ENCODE data around the gene DNMBP. TPM values are rescaled to one million over a fixed set of nuclear protein-coding genes. Genes with fewer than 3 reads are reported as not detected.
A peak's percentile ranks its signal among the peaks of the same experiment; 100 is the strongest.

DNMBP gene, protein sequence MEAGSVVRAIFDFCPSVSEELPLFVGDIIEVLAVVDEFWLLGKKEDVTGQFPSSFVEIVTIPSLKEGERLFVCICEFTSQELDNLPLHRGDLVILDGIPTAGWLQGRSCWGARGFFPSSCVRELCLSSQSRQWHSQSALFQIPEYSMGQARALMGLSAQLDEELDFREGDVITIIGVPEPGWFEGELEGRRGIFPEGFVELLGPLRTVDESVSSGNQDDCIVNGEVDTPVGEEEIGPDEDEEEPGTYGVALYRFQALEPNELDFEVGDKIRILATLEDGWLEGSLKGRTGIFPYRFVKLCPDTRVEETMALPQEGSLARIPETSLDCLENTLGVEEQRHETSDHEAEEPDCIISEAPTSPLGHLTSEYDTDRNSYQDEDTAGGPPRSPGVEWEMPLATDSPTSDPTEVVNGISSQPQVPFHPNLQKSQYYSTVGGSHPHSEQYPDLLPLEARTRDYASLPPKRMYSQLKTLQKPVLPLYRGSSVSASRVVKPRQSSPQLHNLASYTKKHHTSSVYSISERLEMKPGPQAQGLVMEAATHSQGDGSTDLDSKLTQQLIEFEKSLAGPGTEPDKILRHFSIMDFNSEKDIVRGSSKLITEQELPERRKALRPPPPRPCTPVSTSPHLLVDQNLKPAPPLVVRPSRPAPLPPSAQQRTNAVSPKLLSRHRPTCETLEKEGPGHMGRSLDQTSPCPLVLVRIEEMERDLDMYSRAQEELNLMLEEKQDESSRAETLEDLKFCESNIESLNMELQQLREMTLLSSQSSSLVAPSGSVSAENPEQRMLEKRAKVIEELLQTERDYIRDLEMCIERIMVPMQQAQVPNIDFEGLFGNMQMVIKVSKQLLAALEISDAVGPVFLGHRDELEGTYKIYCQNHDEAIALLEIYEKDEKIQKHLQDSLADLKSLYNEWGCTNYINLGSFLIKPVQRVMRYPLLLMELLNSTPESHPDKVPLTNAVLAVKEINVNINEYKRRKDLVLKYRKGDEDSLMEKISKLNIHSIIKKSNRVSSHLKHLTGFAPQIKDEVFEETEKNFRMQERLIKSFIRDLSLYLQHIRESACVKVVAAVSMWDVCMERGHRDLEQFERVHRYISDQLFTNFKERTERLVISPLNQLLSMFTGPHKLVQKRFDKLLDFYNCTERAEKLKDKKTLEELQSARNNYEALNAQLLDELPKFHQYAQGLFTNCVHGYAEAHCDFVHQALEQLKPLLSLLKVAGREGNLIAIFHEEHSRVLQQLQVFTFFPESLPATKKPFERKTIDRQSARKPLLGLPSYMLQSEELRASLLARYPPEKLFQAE (N-terminal part only)
- 1 to 10 TPM; 5.2 to 6.0 TPM for total RNA-seq

GRCh38 chr10:100009793-100010676 lies at the start of gene DNMBP:
TSS of gene DNMBP (minus strand) at chr10:100009947. CDS start at chr10:99972124, 37,823 bp downstream.
- Mint-ChIP-seq H3K27me3 (peaks cover 16% of the 10 kb centered on the region), H3K9me3 (no peaks in the 10 kb centered on the region), H3K4me1 (peaks cover 29% of the 10 kb centered on the region), H3K27ac (peak within 1 kb of the TSS; percentile 64), H3K36me3 (peaks cover 1% of the 10 kb centered on the region), H3K4me3 (peak within 1 kb of the TSS; percentile 93)
- POLR2A ChIA-PET, result interaction anchor here (0.6 to 1.5 kb wide), 3 partner anchors 16 to 525 kb away, joined by 3 to 4 read pairs (median 3); partner anchors contain the start of gene HIF1AN
- peak; percentile 97 for ATAC-seq (ENCODE audit: low read depth)
- DNase-seq, result peak; percentile 93

DNA sequence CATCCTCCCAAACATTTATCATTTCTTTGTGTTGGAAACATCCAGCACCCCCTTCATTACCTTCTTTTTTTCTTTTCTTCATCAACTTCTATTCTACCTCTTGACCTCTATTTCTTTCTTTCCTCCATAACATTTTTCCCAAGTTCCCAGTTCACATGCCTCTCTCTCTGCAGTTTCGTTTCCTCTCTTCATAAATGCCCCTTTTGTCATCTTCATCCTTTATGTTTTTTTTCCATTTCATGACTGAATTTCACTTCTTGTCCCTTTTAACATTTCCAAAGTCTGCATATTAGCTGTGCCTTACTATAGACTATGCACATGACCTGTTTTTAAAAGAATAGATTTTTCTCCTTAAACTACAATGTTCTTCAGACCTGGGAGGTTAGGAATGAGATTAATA lies 48.2 kb upstream of the DNMBP start:
- Mint-ChIP-seq H3K4me3 (no peak overlapping the region), H3K36me3 (no peaks in the 10 kb centered on the region), H3K9me3 (no peaks in the 10 kb centered on the region), H3K27me3 (peaks cover 28% of the 10 kb centered on the region), H3K4me1 (no peaks in the 10 kb centered on the region), H3K27ac (no peak overlapping the region)
- ATAC-seq (ENCODE audit: low read depth), result no peak
- POLR2A ChIA-PET, result no interaction called here
- DNase-seq, result no peak

GRCh38 chr10:100053686-100054460 lies 44.1 kb upstream of the DNMBP start:
- no peak overlapping the region for H3K27ac Mint-ChIP-seq
- peaks cover 21% of the 10 kb centered on the region for H3K27me3 Mint-ChIP-seq
- POLR2A ChIA-PET, result no interaction called here
- DNase-seq (no peak), ATAC-seq (ENCODE audit: low read depth) (no peak)
- no peak overlapping the region for H3K4me3 Mint-ChIP-seq
- no peaks in the 10 kb centered on the region for H3K4me1 Mint-ChIP-seq
- H3K36me3 Mint-ChIP-seq, result no peaks in the 10 kb centered on the region
- no peaks in the 10 kb centered on the region for H3K9me3 Mint-ChIP-seq

GRCh38 chr10:100046021-100046486 lies 36.3 kb upstream of the DNMBP start:
- no peak overlapping the region for H3K4me3 Mint-ChIP-seq
- POLR2A ChIA-PET, result no interaction called here
- H3K4me1 Mint-ChIP-seq, result no peaks in the 10 kb centered on the region
- peaks cover 15% of the 10 kb centered on the region for H3K27me3 Mint-ChIP-seq
- ATAC-seq (ENCODE audit: low read depth) (peak; percentile 88), DNase-seq (peak; percentile 83)
- H3K27ac Mint-ChIP-seq, result no peak overlapping the region
- no peaks in the 10 kb centered on the region for H3K36me3 Mint-ChIP-seq
- no peaks in the 10 kb centered on the region for H3K9me3 Mint-ChIP-seq

GRCh38 chr10:100045592-100045991 lies 35.8 kb upstream of the DNMBP start:
- Mint-ChIP-seq H3K27me3 (peaks cover 15% of the 10 kb centered on the region), H3K4me3 (no peak overlapping the region), H3K27ac (no peak overlapping the region), H3K4me1 (no peaks in the 10 kb centered on the region), H3K36me3 (no peaks in the 10 kb centered on the region), H3K9me3 (no peaks in the 10 kb centered on the region)
- DNase-seq, result no peak
- no peak for ATAC-seq (ENCODE audit: low read depth)
- POLR2A ChIA-PET, result no interaction called here

- no peaks in the 10 kb centered on the region for H3K9me3 Mint-ChIP-seq
- ATAC-seq (ENCODE audit: low read depth) (no peak), DNase-seq (no peak)
- H3K4me1 Mint-ChIP-seq, result no peaks in the 10 kb centered on the region
- POLR2A ChIA-PET, result no interaction called here
- H3K36me3 Mint-ChIP-seq, result no peaks in the 10 kb centered on the region
- H3K27me3 Mint-ChIP-seq, result peaks cover 18% of the 10 kb centered on the region
- no peak overlapping the region for H3K27ac Mint-ChIP-seq
- H3K4me3 Mint-ChIP-seq, result no peak overlapping the region
These were observed 34.0 kb upstream of the DNMBP start for GRCh38 chr10:100043796-100044195.

DNA sequence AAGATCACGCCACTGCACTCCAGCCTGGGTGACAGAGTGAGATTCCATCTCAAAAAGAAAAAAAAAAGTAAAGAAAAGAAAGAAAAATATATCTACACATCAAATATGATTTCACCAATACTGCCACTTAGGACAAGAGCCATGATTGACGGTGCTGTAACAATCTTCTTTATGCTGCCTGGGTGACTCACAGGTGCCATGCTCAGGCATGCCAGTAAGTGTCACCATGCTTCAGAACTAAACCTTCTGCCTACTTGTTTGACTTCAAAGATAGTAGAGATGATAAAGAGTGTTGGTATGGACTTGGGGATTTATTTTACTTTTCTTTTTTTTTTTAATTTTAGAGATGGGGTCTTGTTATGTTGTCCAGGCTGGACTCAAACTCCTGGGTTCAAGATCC lies 33.6 kb upstream of the DNMBP start:
- H3K4me1 Mint-ChIP-seq, result no peaks in the 10 kb centered on the region

GRCh38 chr10:100041306-100042002 lies 31.7 kb upstream of the DNMBP start:
- Mint-ChIP-seq H3K4me3 (no peak overlapping the region), H3K36me3 (no peaks in the 10 kb centered on the region), H3K9me3 (no peaks in the 10 kb centered on the region), H3K27ac (no peak overlapping the region), H3K4me1 (no peaks in the 10 kb centered on the region), H3K27me3 (peaks cover 19% of the 10 kb centered on the region)
- ATAC-seq (ENCODE audit: low read depth), result no peak
- DNase-seq, result no peak
- POLR2A ChIA-PET, result no interaction called here

More for the DNA sequence above, 33.6 kb upstream of the DNMBP start:
- Mint-ChIP-seq H3K36me3 (no peaks in the 10 kb centered on the region), H3K9me3 (no peaks in the 10 kb centered on the region), H3K4me3 (no peak overlapping the region), H3K27ac (no peak overlapping the region), H3K27me3 (peaks cover 21% of the 10 kb centered on the region)
- POLR2A ChIA-PET, result no interaction called here
- ATAC-seq (ENCODE audit: low read depth) (no peak), DNase-seq (no peak)

- peaks cover 23% of the 10 kb centered on the region for H3K27me3 Mint-ChIP-seq
- no peaks in the 10 kb centered on the region for H3K36me3 Mint-ChIP-seq
- no peaks in the 10 kb centered on the region for H3K9me3 Mint-ChIP-seq
- POLR2A ChIA-PET, result no interaction called here
- ATAC-seq (ENCODE audit: low read depth) (no peak), DNase-seq (no peak)
- H3K27ac Mint-ChIP-seq, result no peak overlapping the region
- no peak overlapping the region for H3K4me3 Mint-ChIP-seq
- no peaks in the 10 kb centered on the region for H3K4me1 Mint-ChIP-seq
These were observed 28.9 kb upstream of the DNMBP start for GRCh38 chr10:100038561-100039071.

- H3K27me3 Mint-ChIP-seq, result peaks cover 21% of the 10 kb centered on the region
- no peaks in the 10 kb centered on the region for H3K9me3 Mint-ChIP-seq
- ATAC-seq (ENCODE audit: low read depth) (no peak), DNase-seq (no peak)
- POLR2A ChIA-PET, result no interaction called here
- no peak overlapping the region for H3K4me3 Mint-ChIP-seq
- H3K36me3 Mint-ChIP-seq, result no peaks in the 10 kb centered on the region
- no peaks in the 10 kb centered on the region for H3K4me1 Mint-ChIP-seq
- H3K27ac Mint-ChIP-seq, result no peak overlapping the region
These were observed 28.1 kb upstream of the DNMBP start for GRCh38 chr10:100037758-100038315.

DNA sequence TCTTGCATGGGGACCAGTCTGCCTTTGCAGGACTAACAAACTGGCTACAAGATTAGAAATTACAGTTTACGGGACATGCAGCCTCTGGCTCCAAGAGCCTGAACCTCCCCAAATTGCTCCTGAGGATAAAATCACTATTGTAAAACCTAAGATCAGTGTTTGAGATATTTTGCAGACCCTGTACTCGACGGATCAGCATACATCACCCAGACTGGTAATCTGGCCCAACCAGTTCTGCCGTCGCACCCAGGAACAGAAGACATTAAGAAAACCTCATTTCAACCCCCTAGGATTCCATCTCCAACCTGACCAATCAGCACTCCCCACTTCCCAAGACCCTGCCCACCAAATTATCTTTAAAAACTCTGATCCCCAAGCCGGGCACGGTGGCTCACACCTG lies 27.1 kb upstream of the DNMBP start:
- H3K27me3 Mint-ChIP-seq, result peaks cover 17% of the 10 kb centered on the region
- H3K36me3 Mint-ChIP-seq, result no peaks in the 10 kb centered on the region
- POLR2A ChIA-PET, result no interaction called here
- H3K9me3 Mint-ChIP-seq, result no peaks in the 10 kb centered on the region
- H3K4me3 Mint-ChIP-seq, result no peak overlapping the region
- DNase-seq (no peak), ATAC-seq (ENCODE audit: low read depth) (no peak)
- H3K27ac Mint-ChIP-seq, result no peak overlapping the region
- H3K4me1 Mint-ChIP-seq, result no peaks in the 10 kb centered on the region

All from activated naive CD8-positive, alpha-beta T cell treated with anti-CD3 and anti-CD28 coated beads, Interleukin-2, amount 10 ng/mL, durations not matched to agents 7 days and 5 days (primary cell).